Activated T-cell treated with anti-CD3 and anti-CD28 coated beads for 24 hours (primary cell): ENCODE measurements around the gene CPED1.
"Not testable (repeated sequence)": the region's sequence is repeated elsewhere in the genome, so short reads cannot be mapped to it uniquely, and the experiment has no call there.

Experiments
- DNase-seq: peaks from one replicate; pipeline ENCODE4 v3.0.0-alpha.2; 2020; ENCODE audit warnings: low read depth

Gene CPED1

DNA sequence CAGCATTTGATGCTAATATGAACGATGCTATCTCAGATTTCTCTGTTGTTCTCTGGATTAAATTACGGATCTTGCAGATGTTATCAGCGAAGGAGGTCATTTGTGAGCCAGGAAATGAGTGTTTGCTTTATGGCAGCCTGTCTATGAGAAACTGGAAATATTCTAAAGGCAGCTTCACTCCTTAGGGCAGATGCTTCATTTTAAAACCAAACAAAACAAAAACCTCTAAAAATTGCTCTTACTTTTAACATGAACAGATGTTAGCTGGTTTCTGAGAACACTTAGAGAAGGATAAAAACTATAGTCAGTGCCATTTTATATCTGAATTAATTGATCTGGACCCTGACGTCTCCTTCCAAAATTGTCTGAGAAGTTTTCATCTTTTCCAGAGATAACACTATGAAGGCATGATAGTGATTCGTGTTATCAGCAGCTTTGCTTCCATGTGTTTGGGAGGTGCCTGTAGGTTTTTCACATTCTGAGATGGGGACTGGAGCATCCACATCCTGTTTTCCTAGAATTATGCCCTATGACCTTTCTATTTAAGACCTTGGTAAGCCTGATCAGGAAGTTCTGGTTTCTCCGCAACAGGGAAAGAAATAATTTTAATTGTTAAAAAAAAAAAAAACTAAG, 53.1 kb downstream of the CPED1 start:
- no peak for DNase-seq

DNA sequence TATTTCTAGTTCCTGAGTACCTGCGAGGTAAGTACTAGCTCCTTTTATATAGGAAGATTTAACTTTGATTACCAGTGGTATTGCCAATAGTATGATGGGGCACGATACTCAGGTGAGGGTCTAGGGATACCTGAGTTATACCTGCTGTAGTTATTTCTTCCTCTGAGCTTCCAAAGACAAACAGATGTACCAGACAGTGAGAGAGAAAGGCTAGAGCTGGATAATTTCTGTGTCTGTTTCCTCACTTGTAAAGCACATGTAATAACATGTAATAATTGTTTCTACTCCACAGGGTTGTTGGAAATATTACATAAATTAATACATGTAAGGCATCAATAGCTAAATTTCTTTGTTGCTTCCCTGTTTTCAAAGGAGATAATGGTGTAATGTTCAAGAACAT, 53.7 kb downstream of the CPED1 start:
- no peak for DNase-seq

DNA sequence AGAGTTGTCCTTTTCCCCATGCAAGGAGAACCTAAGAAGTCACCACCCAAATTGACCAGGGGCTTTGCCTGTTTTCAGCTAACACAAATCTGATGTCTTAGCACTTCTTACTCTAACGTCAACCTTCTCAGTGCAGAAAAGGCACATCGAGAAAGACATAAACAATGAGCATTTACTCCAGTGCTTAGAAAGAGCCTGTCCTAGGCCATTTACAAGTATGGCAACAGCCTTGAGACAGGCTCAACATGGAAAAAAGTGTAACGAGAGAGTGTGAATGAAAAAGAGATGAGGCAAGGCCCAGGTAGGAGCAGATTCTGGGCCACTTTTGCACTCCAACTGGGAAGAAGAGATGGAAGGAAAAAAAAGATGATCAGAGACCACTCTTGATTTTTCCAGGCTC, 54.4 kb downstream of the CPED1 start:
- no peak for DNase-seq

DNA sequence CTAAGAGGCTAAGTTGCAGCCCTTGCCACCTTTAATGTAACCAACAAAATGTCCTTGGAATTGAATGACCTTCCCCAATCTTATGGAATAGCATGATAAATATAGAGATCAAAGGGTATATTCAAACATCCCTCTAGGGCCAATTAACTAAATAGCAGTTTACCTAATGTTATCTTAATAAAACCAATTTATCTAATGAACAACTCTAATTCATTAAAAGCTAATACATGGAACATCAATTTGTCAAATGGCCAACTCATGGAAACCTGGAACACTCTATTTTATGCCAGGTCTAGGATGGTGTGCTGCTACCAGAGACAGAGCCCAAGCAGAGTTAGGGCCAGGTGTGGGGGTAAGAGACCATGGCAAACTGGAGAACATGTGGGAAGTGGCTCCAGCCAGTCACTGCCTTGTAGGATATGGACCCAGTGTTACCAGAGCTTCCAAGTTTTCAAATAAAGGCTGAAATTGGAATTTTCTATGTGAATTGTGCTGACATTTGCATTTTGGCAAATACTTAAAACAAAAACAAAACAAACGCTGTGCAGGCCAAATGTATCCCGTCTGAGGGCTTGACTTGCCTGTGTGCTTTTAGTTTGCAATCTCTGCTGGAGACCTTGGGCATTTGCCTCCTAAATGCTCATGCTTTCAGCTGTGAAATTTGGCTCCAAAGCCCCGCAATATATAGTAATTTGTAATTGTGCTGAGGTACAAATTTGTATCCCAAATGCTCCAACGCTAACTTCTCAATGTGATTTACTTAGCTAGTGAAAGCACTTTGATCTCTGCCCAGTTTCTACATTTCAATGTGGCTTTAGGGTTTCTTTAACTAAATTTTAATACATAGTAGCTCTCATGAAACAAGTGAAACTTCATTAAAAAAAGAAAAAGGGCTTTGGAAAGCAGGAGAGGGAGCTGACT, 55.1 kb downstream of the CPED1 start:
- DNase-seq, result no peak

DNA sequence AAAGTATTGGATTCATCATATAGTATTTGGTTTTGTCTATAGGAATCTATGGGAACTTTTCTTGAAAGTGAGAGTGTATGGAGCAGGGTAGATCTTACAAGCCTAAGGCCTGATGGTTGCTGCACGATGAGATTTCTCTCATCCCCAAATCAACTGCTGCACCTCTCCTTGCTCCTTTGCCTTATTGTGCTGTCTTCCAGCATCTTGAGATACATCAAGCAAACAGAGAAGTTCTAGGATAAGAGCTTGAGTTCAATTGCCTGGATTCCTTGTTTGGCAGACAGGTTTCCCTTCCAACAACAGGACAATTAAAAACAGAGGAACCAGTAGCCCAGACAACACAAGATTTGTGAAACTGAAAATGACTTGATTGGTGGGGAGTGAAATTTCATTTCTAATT, 56.6 kb downstream of the CPED1 start:
- DNase-seq, result no peak

DNA sequence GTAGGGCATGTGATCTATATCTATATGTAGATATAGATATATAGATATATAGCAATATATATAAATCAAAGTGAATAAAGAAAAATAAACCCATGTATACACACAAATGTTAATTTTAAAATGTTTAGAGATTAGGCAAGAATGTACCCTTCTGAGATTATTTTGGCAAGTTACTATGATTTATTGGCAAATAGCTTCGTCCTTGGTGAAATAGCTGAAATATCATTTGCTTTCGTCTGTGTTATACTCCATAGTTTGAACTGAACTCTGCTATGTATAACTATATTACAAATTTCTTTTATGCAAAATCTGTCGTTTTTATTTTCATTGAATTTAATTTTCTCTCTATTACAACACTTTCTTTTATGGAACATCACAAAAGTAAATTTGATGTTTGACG, 57.5 kb downstream of the CPED1 start:
- no peak for DNase-seq

DNA sequence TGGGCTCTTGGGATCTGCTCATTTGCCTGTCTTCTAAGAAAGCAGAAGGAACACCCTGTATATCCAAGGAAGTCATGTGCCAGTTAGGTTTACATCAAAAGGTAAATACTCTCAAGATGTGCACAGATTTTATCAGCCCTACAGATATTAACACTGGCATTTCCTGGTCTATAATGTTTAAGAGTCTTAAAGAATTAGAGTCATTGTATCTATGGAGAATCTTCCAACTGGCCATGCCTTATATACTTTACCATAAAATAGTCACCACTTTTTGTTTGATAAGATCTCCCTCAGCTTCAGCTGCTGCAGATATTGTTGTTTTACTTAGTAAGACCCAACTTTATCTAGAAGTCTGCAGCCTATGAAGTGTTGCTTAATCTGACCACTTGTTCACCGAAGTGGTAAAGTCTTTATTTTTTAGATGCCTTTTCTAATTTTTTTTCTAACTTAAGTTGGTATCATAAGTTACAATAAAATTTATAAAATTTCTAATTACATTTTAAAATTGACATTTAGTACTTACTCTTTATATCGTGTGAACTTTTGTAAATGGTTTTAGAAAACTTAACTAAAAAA, 58.5 kb downstream of the CPED1 start:
- DNase-seq, result no peak

DNA sequence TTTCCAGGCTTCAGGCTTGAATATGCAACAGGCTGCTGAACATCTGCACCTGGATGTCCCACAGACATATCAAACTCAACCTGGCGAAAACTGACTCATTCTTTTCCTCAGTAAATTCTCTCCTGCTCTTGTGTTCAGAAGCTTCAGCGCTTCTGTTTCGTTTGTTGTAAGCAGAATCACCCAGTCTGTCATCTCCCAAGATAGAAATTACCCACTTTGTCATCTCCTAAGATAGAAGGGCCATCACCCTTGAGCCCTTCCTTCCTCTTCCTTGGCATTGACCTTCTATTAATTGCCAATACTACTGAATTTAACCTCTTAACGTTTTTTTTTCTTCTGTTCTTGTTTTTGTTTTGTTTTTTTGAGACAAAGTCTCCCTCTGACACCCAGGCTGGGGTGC, 59.7 kb downstream of the CPED1 start:
- DNase-seq, result no peak

DNA sequence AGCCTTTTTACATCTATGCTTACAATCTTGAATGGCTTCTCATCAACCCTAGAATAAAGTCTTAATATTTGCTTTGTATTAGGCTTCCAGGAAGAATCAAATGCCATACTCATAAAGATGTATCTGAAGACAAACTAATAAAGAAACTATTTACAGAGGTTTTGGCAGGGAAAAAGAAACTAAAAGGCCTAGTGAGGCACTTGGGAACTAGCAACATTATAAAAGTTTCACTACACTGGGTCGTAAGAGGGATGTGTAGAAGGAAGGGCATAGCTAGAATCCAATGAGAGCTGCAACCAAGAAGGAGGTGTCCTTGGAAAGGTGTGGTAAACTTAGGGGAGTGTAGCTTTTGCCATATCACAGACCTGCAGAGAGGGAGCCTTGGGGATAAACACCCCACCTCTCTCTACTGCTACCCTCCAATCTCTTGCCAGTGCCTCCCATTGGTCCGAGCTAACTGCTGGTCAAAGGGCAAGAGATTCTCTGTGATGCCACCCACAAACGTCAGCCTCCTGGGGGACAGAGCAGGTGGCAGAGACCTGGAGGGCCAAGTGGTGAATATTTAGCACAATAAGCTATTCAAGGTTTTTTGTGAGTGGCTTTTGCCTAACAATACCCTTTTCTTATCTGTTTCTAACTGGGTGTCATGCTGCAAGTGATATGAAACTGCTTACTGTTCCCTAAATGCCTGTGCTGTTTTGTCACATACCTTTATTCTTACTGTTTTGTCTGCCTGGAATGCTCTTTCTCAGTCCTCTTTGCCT, 60.7 kb downstream of the CPED1 start:
- no peak for DNase-seq

DNA sequence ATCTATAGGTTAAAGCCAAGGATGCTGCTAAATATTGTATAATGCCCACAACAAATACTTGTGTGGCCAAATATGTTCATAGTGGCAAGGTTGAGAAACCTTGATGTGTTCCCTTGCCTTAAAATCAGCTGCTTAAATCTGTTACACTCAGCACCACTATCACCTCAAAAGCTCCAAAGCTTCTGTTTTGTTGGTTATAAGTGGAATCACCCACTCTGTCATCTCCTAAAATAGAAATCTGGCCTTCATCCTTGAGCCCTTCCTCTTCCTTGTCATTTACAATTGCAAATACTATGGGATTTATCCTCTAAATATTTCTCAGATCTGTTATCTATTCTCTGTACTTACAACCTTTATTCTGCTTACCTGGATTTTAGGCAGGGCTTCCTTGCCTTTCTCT, 61.4 kb downstream of the CPED1 start:
- DNase-seq, result no peak

DNA sequence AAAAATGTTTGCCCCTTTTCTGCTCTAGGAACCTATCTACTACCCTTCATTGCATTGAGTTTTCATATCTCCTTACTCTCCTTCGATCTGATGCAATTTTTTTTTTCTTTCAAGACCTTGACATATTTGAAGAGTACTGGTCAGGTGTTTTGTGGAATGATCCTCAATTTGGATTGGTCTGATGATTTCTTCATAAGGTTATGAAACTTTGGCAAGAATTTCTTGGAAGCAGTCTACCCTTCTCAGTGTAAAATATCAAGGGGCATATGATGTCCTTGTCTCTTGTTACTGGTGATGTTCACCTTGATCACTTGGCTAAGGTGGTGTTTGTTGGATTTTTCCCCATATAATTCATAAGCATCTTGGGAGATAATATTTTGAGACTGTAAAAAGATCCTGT, 64.7 kb downstream of the CPED1 start:
- no peak for DNase-seq

DNA sequence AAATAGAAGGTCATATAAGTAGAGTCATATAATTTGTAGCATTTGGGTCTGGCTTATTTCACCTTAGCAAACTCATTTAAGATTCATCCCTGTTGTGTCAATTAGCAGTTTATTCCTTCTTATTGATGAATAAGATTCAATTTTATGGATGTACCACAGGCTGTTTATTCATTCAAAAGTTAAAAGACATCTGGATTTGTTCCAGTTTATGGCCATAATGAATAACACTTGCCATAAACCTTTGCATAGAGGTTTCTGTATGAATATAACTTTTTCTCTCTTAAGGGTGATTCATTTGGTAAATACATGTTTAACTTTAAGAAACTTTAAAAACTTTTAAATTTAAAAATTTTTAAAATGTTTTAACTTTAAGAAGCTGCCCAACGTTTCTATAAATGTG, 66.4 kb downstream of the CPED1 start:
- DNase-seq, result no peak

DNA sequence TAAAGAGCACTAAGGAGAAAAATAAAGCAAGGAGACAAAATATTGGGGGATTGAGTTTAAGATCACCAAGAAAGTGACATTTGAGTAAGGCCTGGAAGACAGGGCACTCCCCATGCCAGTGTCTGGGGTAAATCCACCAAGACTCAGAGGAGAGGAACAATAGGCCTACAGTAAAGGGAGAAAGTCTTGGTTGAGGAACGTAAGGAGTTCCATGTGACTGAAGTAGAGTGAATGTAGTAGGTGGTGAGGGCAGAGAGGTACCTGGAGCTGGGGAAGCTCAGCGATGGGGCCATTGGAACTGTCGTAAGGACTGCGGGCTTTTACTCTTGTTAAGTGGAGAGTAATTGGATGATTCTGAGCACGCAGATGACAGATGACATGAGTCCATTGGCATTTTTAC, 69.4 kb downstream of the CPED1 start:
- DNase-seq, result no peak

DNA sequence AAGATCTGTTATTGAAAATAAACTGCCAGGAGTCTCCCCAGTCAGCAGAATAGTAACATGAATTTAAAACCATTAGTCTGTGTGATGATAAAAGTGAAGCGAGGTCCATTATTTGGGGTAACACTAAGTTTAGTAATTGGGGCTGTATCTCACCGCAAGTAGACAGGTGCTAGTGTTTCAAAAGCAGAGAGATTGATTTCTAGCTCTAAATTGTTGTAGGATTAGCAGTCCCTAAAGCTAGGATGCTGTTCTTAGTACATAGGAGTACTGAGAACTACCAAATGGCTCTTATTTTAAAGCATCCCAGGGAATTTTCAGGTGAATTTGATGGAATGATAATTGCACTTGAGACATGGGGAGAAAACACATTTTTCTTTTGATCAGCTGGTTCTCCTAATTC, 70.5 kb downstream of the CPED1 start:
- no peak for DNase-seq

DNA sequence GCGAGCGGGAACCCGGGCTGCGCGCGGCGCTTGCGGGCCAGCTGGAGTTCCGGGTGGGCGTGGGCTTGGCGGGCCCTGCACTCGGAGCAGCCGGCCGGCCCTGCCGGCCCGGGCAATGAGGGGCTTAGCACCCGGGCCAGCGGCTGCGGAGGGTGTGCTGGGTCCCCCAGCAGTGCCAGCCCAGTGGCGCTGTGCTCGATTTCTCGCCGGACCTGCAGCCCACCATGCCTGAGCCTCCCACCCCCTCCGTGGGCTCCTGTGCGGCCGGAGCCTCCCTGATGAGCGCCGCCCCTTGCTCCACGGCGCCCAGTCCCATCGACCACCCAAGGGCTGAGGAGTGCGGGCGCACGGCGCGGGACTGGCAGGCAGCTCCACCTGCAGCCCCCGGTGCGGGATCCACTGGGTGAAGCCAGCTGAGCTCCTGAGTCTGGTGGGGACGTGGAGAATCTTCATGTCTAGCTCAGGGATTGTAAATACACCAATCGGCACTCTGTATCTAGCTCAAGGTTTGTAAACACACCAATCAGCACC, 71.5 kb downstream of the CPED1 start:
- not testable (repeated sequence) for DNase-seq

DNA sequence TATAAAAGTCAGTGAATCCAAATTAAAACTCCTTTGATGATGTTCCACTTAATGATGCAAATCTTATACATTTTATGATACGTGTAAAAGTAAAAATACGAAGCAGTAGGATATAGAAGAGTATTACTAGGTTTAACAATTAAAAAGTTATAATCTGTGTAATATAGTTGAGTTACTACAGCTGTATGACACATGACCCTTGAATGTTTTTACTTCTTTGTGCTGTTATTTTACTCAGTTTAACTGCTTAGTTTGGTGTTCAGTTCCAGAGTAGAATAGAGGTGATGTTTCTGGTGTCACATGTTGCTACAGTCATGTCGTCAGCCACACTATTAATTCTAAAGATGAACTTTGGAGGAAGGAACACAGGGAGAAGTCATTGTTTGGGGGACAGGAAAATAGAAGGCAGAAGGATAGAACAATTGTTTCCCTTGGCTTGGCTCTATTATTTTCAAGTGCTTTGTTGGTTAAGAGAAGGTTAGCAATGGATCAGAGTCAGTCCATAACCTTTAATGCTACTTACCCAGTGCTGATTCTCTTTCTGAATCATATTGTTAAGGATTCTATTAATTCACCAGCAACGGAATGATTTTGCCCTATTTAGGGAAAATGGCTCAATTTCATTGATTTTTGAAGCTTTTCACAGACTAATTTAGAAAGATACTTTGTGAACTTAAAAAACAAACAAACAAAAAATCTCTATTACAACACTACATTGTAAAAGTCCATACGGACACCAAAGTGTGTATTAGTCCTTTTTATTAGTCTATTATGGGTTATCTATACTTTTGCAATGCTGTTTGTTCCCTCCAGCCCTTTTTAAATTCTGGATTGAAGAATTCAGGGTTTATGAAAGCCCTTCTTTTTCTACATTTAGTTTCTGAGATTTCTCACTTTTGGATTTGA, 73.4 kb downstream of the CPED1 start:
- DNase-seq, result no peak

DNA sequence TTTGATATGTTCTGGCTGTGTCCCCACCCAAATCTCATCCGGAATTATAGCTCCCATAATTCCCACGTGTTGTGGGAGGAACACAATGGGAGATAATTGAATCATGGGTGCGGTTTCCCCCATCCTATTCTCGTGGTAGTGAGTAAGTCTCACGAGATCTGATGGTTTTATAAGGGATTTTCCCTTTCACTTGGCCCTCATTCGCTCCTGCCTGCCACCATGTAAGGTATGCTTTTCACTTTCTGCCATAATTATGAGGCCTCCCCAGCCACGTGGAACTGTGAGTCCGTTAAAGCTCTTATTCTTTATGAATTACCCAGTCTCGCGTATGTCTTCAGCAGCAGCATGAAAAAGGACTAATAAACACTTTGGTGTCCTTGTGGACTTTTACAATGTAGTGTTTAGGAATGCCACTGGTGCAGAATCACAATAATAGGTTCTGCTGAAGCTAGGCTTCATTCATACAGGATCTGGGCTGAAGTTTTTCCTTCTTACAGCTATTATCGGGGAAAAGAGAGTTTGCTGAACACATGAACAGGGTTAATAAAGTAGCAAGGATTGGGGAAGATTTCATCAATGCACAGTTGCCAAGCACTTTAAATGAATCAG, 74.3 kb downstream of the CPED1 start:
- DNase-seq, result no peak

DNA sequence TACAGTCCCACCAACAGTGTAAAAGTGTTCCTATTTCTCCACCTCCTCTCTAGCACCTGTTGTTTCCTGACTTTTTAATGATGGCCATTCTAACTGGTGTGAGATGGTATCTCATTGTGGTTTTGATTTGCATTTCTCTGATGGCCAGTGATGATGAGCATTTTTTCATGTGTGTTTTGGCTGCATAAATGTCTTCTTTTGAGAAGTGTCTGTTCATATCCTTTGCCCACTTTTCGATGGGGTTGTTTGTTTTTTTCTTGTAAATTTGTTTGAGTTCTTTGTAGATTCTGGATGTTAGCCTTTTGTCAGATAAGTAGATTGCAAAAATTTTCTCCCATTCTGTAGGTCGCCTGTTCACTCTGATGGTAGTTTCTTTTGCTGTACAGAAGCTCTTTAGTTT, 79.2 kb downstream of the CPED1 start:
- DNase-seq, result not testable (repeated sequence)

DNA sequence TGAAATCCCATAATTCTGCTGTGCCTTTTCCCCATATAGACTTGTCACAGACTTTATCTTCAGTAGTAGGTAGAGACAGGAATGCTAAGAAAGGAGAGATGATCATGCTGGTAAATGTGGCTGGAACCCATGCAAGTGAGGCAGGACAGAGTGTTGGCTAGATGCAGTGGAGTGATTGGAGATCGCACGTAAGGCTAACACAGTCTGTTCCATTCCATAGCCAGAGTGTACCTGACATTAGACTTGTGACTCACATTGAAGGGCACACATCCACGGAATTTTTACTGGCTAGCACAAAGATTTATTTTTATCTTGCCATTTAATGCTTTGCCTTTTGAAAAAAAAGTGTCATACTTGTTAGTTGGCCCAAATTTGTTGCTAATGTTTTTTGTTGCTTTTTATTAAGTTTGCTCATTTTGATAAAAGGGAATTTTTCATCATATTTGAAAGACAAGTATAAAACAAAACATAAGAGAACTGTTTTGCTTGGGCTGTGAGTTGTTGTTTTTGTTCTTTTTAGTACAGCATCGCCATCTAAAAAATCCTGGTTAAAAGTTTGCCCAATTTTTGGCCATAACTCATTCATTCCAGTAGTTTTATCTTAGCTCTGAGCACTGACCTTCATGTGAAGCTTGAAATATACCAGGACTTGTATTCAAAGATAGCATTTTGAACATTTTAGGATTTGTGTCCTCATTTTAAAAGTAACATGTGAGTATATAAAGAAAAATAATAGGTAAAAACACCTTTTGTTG, 81.0 kb downstream of the CPED1 start:
- no peak for DNase-seq

DNA sequence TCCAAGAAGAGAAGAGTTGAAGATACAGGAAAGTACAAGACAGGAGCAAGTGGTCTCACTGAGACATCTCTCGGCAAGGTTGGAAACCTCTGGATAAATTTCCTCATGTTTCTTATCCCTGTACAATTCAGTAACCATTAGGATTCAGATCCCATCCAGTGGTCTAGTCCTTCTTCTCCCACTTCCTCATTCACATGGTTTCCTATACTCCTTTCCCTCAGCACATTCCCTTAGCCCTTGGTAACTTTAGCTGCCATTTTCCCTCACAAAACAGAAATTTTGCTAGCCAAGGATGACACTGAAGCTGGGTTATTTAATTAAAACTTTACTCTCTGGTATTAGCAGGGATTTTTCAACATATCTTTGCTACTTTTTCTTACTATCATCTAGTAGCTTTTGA, 82.6 kb downstream of the CPED1 start:
- DNase-seq, result no peak
